PC-3 (cell line): ENCODE results near the gene CASQ2.

ENCODE experiments used
- EZH2 ChIP-seq: fragments of 300-600 bp; sonication (generic); IDR thresholded peaks from one replicate; pipeline ENCODE4 v1.6.1; 2017; ENCODE audit warnings: antibody characterized with exemption, mild to moderate bottlenecking, low read length; ENCODE audit not compliant: unreplicated experiment
- EZH2phosphoT487 ChIP-seq: fragments of 300-600 bp; sonication (generic); IDR thresholded peaks from 2 replicates; pipeline ENCODE4 v1.6.1; 2018; ENCODE audit warnings: mild to moderate bottlenecking, antibody characterized with exemption, low read length, borderline replicate concordance
- TF ChIP-seq, protein P1 (sequence below): fragments of 300-600 bp; sonication (generic); conservative IDR thresholded peaks from 2 replicates; pipeline ENCODE4 v1.5.1; 2017; ENCODE audit warnings: antibody characterized with exemption, low read depth, mild to moderate bottlenecking, low read length

DNA sequence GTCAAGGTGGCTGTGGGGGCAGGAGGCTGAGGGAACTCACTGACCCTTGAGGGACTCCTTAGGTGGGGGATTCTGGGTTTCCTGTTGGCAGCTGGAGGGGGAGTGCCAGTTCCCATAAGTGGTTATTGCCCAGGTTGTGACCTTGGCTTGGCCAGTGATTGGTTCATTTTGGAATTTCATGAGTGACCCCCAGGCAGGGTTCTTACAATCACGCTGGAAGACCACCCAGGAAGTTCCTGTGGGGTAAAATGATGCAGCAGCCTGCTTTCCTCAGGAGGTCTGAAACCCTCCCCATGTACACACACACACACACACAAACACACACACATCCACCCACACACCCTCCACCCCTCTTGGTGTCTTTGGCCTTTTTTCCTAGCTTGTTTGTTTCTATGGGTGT is 109.9 kb downstream of the CASQ2 start:
- TF ChIP-seq, protein P1, sequence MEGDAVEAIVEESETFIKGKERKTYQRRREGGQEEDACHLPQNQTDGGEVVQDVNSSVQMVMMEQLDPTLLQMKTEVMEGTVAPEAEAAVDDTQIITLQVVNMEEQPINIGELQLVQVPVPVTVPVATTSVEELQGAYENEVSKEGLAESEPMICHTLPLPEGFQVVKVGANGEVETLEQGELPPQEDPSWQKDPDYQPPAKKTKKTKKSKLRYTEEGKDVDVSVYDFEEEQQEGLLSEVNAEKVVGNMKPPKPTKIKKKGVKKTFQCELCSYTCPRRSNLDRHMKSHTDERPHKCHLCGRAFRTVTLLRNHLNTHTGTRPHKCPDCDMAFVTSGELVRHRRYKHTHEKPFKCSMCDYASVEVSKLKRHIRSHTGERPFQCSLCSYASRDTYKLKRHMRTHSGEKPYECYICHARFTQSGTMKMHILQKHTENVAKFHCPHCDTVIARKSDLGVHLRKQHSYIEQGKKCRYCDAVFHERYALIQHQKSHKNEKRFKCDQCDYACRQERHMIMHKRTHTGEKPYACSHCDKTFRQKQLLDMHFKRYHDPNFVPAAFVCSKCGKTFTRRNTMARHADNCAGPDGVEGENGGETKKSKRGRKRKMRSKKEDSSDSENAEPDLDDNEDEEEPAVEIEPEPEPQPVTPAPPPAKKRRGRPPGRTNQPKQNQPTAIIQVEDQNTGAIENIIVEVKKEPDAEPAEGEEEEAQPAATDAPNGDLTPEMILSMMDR, result no peak
- TF ChIP-seq EZH2 (no peak), EZH2phosphoT487 (no peak)
